ENCODE data around the gene CHN1.

Gene CHN1

GRCh38 chr2:174780856-174781255, 224.3 kb downstream of the CHN1 start:
- H3K27ac ChIP-seq = no peak overlapping the region
- TF ChIP-seq ZFX (IDR thresholded peaks at IDR 0.05; ENCODE audit: borderline replicate concordance) (no peak), CTCF (IDR thresholded peaks at IDR 0.05) (no peak)

- no peak overlapping the region for H3K27ac ChIP-seq
- TF ChIP-seq ZFX (IDR thresholded peaks at IDR 0.05; ENCODE audit: borderline replicate concordance) (no peak), CTCF (IDR thresholded peaks at IDR 0.05) (no peak)
Observed at GRCh38 chr2:174780191-174780840, 224.9 kb downstream of the CHN1 start.

- H3K27ac ChIP-seq = no peak overlapping the region
- TF ChIP-seq CTCF (IDR thresholded peaks at IDR 0.05) (no peak), ZFX (IDR thresholded peaks at IDR 0.05; ENCODE audit: borderline replicate concordance) (no peak)
Observed at GRCh38 chr2:174779361-174779928, 225.7 kb downstream of the CHN1 start.

GRCh38 chr2:174778085-174778981, 226.8 kb downstream of the CHN1 start:
- H3K27ac ChIP-seq = no peak overlapping the region
- no peak for TF ChIP-seq CTCF (IDR thresholded peaks at IDR 0.05)
- no peak for TF ChIP-seq ZFX (IDR thresholded peaks at IDR 0.05; ENCODE audit: borderline replicate concordance)

- TF ChIP-seq CTCF (IDR thresholded peaks at IDR 0.05) = no peak
- no peak for TF ChIP-seq ZFX (IDR thresholded peaks at IDR 0.05; ENCODE audit: borderline replicate concordance)
- no peak overlapping the region for H3K27ac ChIP-seq
Observed at GRCh38 chr2:174777347-174778084, 227.7 kb downstream of the CHN1 start.

- no peak for TF ChIP-seq ZFX (IDR thresholded peaks at IDR 0.05; ENCODE audit: borderline replicate concordance)
- TF ChIP-seq CTCF (IDR thresholded peaks at IDR 0.05) = no peak
- no peak overlapping the region for H3K27ac ChIP-seq
Observed at GRCh38 chr2:174776675-174777074, 228.5 kb downstream of the CHN1 start.

All from 22Rv1 (cell line).